PFSK-1 (cell line): Measurements from ENCODE around the gene CBLN3.

Experiments
- FOXP2 ChIP-seq: optimal IDR thresholded peaks from 2 replicates; pipeline ENCODE3; 2011; ENCODE audit warnings: borderline replicate concordance, control low read depth, inconsistent platforms; ENCODE audit not compliant: insufficient read depth; ENCODE audit errors: extremely low read length, extremely low read depth
- SIN3A ChIP-seq: IDR thresholded peaks from 2 replicates; pipeline ENCODE4 v1.6.1; 2012; ENCODE audit warnings: mild to moderate bottlenecking, low read length, moderate library complexity, borderline replicate concordance; ENCODE audit not compliant: insufficient read depth

DNA sequence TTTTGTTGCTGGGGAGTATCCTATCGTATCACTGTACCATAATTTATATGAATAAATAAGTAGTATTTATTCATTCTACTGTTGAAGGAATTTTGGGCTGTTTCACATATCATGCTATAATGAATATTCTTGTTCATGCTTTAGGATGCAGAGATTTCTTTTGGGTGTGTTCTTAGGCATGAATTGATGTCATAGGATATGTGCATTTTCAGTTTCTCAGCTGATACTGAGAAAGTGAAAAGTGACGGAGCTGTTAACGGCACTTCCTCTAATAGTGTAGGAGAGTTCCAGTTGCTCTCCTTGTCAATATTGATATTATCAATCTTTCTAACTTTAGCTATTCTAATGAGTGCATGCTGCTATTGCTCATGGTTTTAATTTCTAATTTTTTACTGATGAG, 36.3 kb upstream of the CBLN3 start:
- no peak for TF ChIP-seq FOXP2
- TF ChIP-seq SIN3A: no peak
